Activated CD4-positive, alpha-beta memory T cell treated with anti-CD3 and anti-CD28 coated beads, Interleukin-2, amount 10 ng/mL, durations not matched to agents 7 days and 5 days (primary cell): Measurements from ENCODE around the gene RGL1. TPM values are rescaled to one million over a fixed set of nuclear protein-coding genes. Genes with fewer than 3 reads are reported as not detected.

Experiments
- CTCF ChIA-PET: fragments of 350-600 bp; sonication (Branson Sonifier 250); formaldehyde crosslinking; loops from one replicate; lab custom pipeline; 2021; ENCODE audit warnings: antibody characterized with exemption, inconsistent platforms; lab: Charles Lee
- POLR2A ChIA-PET: fragments of 350-600 bp; sonication (Branson Sonifier 250); formaldehyde crosslinking; loops from one replicate; lab custom pipeline; 2021; ENCODE audit warnings: antibody characterized with exemption; lab: Charles Lee
- DNase-seq: peaks from one replicate; pipeline ENCODE4 v3.0.0-alpha.2; 2020
- H3K27ac Mint-ChIP-seq: one replicate; pipeline ENCODE4 v1.8.0; 2021; ENCODE audit warnings: mild to moderate bottlenecking, mixed read lengths
- H3K27me3 Mint-ChIP-seq: one replicate; pipeline ENCODE4 v1.8.0; 2021; ENCODE audit warnings: mixed read lengths
- H3K36me3 Mint-ChIP-seq: one replicate; pipeline ENCODE4 v1.8.0; 2021; ENCODE audit warnings: low read depth, mixed read lengths
- H3K4me1 Mint-ChIP-seq: one replicate; pipeline ENCODE4 v1.8.0; 2021; ENCODE audit warnings: mixed read lengths
- H3K4me3 Mint-ChIP-seq: one replicate; pipeline ENCODE4 v1.8.0; 2021; ENCODE audit warnings: mild to moderate bottlenecking, mixed read lengths
- H3K9me3 Mint-ChIP-seq: one replicate; pipeline ENCODE4 v1.8.0; 2021; ENCODE audit warnings: mixed read lengths
- total RNA-seq, 2 experiments: library from RNA; stranded (reverse); gene quantifications; one replicate each; pipeline ENCODE4 v1.2.3, GENCODE V29; 2021

Gene RGL1
- total RNA-seq, 2 experiments from 2014 or later, result 2.4 to 2.8 TPM

- Mint-ChIP-seq H3K9me3 (no peaks in the 10 kb centered on the region), H3K36me3 (peaks cover 11% of the 10 kb centered on the region), H3K4me3 (no peak overlapping the region), H3K27ac (no peak overlapping the region), H3K27me3 (peaks cover 2% of the 10 kb centered on the region), H3K4me1 (peaks cover 19% of the 10 kb centered on the region)
- ChIA-PET POLR2A (no interaction called here), CTCF (interaction anchor here (1.0 kb wide), 1 partner anchor 55 kb away, joined by 3 read pairs; no protein-coding TSS in a partner anchor)
- no peak for DNase-seq
Observed at GRCh38 chr1:183970516-183971300, 165.8 kb downstream of the RGL1 start.

- CTCF ChIA-PET, result no interaction called here
- H3K4me1 Mint-ChIP-seq, result no peaks in the 10 kb centered on the region
- no peaks in the 10 kb centered on the region for H3K9me3 Mint-ChIP-seq
- H3K4me3 Mint-ChIP-seq, result no peak overlapping the region
- no peak for DNase-seq
- peaks cover 2% of the 10 kb centered on the region for H3K27me3 Mint-ChIP-seq
- POLR2A ChIA-PET, result no interaction called here
- no peak overlapping the region for H3K27ac Mint-ChIP-seq
- H3K36me3 Mint-ChIP-seq, result no peaks in the 10 kb centered on the region
Observed at GRCh38 chr1:183975651-183976050, 170.7 kb downstream of the RGL1 start.

GRCh38 chr1:183977717-183978116 lies 172.8 kb downstream of the RGL1 start:
- Mint-ChIP-seq H3K9me3 (no peaks in the 10 kb centered on the region), H3K4me1 (peaks cover 4% of the 10 kb centered on the region), H3K36me3 (no peaks in the 10 kb centered on the region), H3K4me3 (no peak overlapping the region), H3K27me3 (no peaks in the 10 kb centered on the region), H3K27ac (no peak overlapping the region)
- DNase-seq, result no peak
- CTCF ChIA-PET, result no interaction called here
- POLR2A ChIA-PET, result interaction anchor here (0.6 kb wide), 1 partner anchor 36 kb away, joined by 3 read pairs; no protein-coding TSS in a partner anchor

Other genes with a start within 250 kb of the RGL1 start
- gene NCF2, start 214.7 kb upstream of the RGL1 start, total RNA-seq, result 10 to 100 TPM; 21.5 to 23.0 TPM
- 100 to 1,000 TPM; 233 to 235 TPM for gene ARPC5, start 169.3 kb upstream of the RGL1 start, total RNA-seq
- gene APOBEC4, start 151.8 kb upstream of the RGL1 start, total RNA-seq, result not detected
- gene COLGALT2, start 232.6 kb downstream of the RGL1 start, total RNA-seq, result 1 to 10 TPM; 2.6 to 2.9 TPM
- 10 to 100 TPM; 52.6 to 53.7 TPM for gene TSEN15, start 246.6 kb downstream of the RGL1 start, total RNA-seq